Renal pelvis (tissue), 12 donors: Measurements from ENCODE around the gene SSBP4. TPM values are rescaled to one million over a fixed set of nuclear protein-coding genes. Genes with fewer than 3 reads are reported as not detected.
"Not testable (repeated sequence)": the region's sequence is repeated elsewhere in the genome, so short reads cannot be mapped to it uniquely, and the experiment has no call there.

Experiments used
- DNase-seq: peaks from one replicate; pipeline ENCODE4 v3.0.0-alpha.2; 2013
- long read RNA-seq, 16 experiments: transcript quantifications; one replicate each; lab custom pipeline, GENCODE V29; 2026
- polyA plus RNA-seq, 3 donors: library from polyadenylated mRNA; unstranded; fragments of 120-200 nt; gene quantifications; one replicate each; pipeline ENCODE4 v1.2.1, GENCODE V29; 2013; ENCODE audit not compliant: insufficient read length in 3 of 3

Gene SSBP4
- 100 to 1,000 TPM in 2 of 3 donors, 10 to 100 TPM in 1; 99.9 to 117 (median 117) TPM for polyA plus RNA-seq
- long read RNA-seq, donor 1, transcript SSBP4-202 (17 exons, 1,721 nt) = minor isoform, 6 of 33 reads
- long read RNA-seq, donor 1, transcript SSBP4-206 (3 exons, 793 nt) = major isoform, 12 of 33 reads
- long read RNA-seq, donor 1, partial matches to known transcripts = 11 of 33 reads
- long read RNA-seq, donor 1, other reads (novel, unspliced or antisense) = 0 of 33 reads
- long read RNA-seq, donor 2, transcript SSBP4-206 (3 exons, 793 nt) = major isoform, 17 of 269 reads
- long read RNA-seq, donor 2, transcript SSBP4-202 (17 exons, 1,721 nt) = minor isoform, 9 of 269 reads
- long read RNA-seq, donor 2, partial matches to known transcripts = 131 of 269 reads
- long read RNA-seq, donor 2, other reads (novel, unspliced or antisense) = 108 of 269 reads
- long read RNA-seq, donor 3, transcript SSBP4-206 (3 exons, 793 nt) = major isoform, 8 of 20 reads
- long read RNA-seq, donor 3, transcript SSBP4-202 (17 exons, 1,721 nt) = minor isoform, 6 of 20 reads
- long read RNA-seq, donor 3, partial matches to known transcripts = 6 of 20 reads
- long read RNA-seq, donor 3, other reads (novel, unspliced or antisense) = 0 of 20 reads
- long read RNA-seq, donor 4, transcript SSBP4-206 (3 exons, 793 nt) = major isoform, 14 of 57 reads
- long read RNA-seq, donor 4, transcript SSBP4-202 (17 exons, 1,721 nt) = minor isoform, 6 of 57 reads
- long read RNA-seq, donor 4, partial matches to known transcripts = 24 of 57 reads
- long read RNA-seq, donor 4, other reads (novel, unspliced or antisense) = 9 of 57 reads
- long read RNA-seq, donor 5, transcript SSBP4-202 (17 exons, 1,721 nt) = major isoform, 6 of 15 reads
- long read RNA-seq, donor 5, transcript SSBP4-206 (3 exons, 793 nt) = major isoform, 6 of 15 reads
- long read RNA-seq, donor 5, partial matches to known transcripts = 0 of 15 reads
- long read RNA-seq, donor 5, other reads (novel, unspliced or antisense) = 0 of 15 reads
- long read RNA-seq, donor 6, transcript SSBP4-202 (17 exons, 1,721 nt) = major isoform, 8 of 28 reads
- long read RNA-seq, donor 6, partial matches to known transcripts = 15 of 28 reads
- long read RNA-seq, donor 6, other reads (novel, unspliced or antisense) = 0 of 28 reads
- long read RNA-seq, donor 7, transcript SSBP4-202 (17 exons, 1,721 nt) = minor isoform, 8 of 39 reads
- long read RNA-seq, donor 7, transcript SSBP4-206 (3 exons, 793 nt) = major isoform, 9 of 39 reads
- long read RNA-seq, donor 7, partial matches to known transcripts = 16 of 39 reads
- long read RNA-seq, donor 7, other reads (novel, unspliced or antisense) = 0 of 39 reads
- long read RNA-seq, donor 8, partial matches to known transcripts = 0 of 8 reads
- long read RNA-seq, donor 8, other reads (novel, unspliced or antisense) = 0 of 8 reads
- long read RNA-seq, donor 9, transcript SSBP4-206 (3 exons, 793 nt) = major isoform, 16 of 37 reads
- long read RNA-seq, donor 9, transcript SSBP4-202 (17 exons, 1,721 nt) = minor isoform, 8 of 37 reads
- long read RNA-seq, donor 9, partial matches to known transcripts = 12 of 37 reads
- long read RNA-seq, donor 9, other reads (novel, unspliced or antisense) = 0 of 37 reads
- long read RNA-seq, donor 10, transcript SSBP4-202 (17 exons, 1,721 nt) = major isoform, 8 of 23 reads
- long read RNA-seq, donor 10, transcript SSBP4-206 (3 exons, 793 nt) = minor isoform, 7 of 23 reads
- long read RNA-seq, donor 10, partial matches to known transcripts = 5 of 23 reads
- long read RNA-seq, donor 10, other reads (novel, unspliced or antisense) = 0 of 23 reads
- long read RNA-seq, donor 11, transcript SSBP4-206 (3 exons, 793 nt) = minor isoform, 5 of 21 reads
- long read RNA-seq, donor 11, transcript SSBP4-202 (17 exons, 1,721 nt) = major isoform, 12 of 21 reads
- long read RNA-seq, donor 11, partial matches to known transcripts = 0 of 21 reads
- long read RNA-seq, donor 11, other reads (novel, unspliced or antisense) = 0 of 21 reads
- long read RNA-seq, donor 12, transcript SSBP4-206 (3 exons, 793 nt) = major isoform, 16 of 61 reads
- long read RNA-seq, donor 12, transcript SSBP4-202 (17 exons, 1,721 nt) = minor isoform, 15 of 61 reads
- long read RNA-seq, donor 12, partial matches to known transcripts = 21 of 61 reads
- long read RNA-seq, donor 12, other reads (novel, unspliced or antisense) = 7 of 61 reads
- long read RNA-seq, donor 13, transcript SSBP4-202 (17 exons, 1,721 nt) = major isoform, 5 of 36 reads
- long read RNA-seq, donor 13, partial matches to known transcripts = 24 of 36 reads
- long read RNA-seq, donor 13, other reads (novel, unspliced or antisense) = 0 of 36 reads
- long read RNA-seq, donor 14 = 0 reads
- long read RNA-seq, donor 15 = 0 reads
- long read RNA-seq, donor 16, transcript SSBP4-206 (3 exons, 793 nt) = major isoform, 20 of 37 reads
- long read RNA-seq, donor 16, transcript SSBP4-202 (17 exons, 1,721 nt) = minor isoform, 9 of 37 reads
- long read RNA-seq, donor 16, partial matches to known transcripts = 7 of 37 reads
- long read RNA-seq, donor 16, other reads (novel, unspliced or antisense) = 0 of 37 reads

DNA sequence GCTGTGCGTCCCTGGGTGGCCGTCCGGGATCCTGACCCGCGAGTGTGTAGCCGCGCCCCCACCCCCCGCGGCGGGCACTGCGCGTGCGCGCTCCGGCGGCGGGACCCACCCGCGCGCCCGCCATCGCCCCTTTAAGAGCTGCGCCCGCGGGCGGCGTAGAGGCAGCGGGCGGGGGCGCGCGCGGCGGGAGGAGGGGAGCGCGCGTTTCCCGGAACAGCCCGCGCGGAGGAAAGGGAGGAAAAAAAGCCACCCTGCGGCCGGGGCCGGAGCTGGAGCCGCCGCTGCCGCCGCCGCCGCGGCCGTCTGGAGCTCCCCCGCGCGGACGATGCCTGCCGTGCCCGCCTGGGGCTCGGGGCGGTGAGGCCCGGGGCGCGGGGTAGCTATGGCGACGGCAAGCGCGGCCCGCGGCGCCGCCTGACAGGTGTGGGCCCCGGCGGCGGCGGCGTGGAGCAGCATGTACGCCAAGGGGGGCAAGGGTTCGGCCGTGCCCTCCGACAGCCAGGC, at the start of gene SSBP4:
TSS of gene SSBP4 (plus strand) at position 204 of the 504 bp plus-strand sequence. CDS start at position 455, 251 bp downstream.
- no peak for DNase-seq

DNA sequence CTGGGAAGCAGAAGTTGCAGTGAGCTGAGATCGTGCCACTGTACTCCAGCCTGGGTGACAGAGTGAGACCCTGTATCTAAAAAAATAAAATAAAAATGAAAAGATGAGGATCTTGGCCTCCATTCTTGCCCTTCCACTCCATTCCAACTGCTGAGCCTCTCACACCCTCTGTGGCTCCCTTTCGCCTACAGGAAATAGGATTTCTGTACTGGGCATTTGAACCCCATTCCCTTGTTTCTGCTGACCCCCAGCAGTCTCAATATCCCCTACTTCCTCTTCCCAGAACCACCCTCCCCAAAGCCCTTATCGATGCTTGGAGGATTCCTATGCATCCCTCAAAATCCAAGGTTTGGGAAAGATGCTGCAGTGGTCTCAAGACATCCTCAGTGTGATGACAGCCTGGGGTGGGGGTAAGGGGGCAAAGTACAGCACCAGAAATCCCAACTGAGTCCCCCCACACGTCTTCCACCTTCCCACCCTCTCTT, 45.7 kb upstream of the SSBP4 start:
- no peak for DNase-seq

DNA sequence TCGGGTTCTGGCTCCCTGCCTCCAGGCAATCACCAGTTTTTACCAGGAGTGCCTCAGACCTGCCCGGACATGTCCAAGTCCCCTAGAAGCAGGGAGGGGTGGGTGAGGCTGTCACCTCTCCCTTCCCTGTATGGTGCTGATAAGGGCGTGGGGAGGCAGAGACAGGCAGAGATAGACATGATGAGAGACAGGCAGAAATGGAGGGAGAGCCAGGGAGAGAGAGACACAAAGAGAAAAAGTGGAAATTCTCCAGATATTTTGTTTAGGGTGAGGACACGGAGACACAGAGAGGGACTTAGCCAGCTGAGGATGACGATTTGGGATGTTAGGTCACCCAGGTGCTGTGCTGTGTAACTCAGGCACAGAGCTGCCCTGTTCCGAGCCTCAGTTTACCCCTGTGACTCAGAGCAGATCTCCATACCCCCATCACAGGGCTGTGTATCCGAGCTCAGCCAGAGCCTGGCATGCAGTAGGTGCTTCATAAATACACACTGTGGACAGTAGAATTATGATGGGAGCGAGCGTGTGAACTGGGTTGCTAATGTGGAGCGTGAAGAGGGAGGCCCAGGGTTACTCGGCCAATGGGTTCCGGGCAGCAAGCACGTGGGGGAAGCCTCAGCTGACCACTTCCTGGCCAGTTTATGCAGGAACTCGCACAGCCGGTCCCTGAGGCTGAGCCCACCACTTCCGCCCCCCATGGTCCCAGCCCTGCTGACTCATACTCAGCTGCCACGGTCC, 45.1 kb upstream of the SSBP4 start:
- peak; percentile 88 for DNase-seq

DNA sequence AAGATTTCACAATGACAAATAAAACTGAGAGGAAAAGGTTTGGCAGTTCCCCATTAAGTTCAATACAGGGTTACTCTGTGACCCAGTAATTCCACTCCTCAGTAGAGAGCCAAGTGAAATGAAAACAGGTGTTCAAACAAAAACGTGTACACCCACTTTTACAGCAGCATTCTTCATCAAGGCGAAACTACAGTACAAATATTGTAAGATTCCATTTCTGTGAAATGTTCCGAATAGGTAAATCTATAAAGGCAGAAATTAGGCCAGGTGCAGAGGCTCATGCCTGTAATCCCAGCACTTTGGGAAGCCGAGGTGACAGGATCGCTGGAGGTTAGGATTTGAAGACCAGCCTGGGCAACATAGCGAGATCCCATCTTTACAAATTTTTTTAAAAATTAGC, 42.2 kb upstream of the SSBP4 start:
- DNase-seq = no peak

DNA sequence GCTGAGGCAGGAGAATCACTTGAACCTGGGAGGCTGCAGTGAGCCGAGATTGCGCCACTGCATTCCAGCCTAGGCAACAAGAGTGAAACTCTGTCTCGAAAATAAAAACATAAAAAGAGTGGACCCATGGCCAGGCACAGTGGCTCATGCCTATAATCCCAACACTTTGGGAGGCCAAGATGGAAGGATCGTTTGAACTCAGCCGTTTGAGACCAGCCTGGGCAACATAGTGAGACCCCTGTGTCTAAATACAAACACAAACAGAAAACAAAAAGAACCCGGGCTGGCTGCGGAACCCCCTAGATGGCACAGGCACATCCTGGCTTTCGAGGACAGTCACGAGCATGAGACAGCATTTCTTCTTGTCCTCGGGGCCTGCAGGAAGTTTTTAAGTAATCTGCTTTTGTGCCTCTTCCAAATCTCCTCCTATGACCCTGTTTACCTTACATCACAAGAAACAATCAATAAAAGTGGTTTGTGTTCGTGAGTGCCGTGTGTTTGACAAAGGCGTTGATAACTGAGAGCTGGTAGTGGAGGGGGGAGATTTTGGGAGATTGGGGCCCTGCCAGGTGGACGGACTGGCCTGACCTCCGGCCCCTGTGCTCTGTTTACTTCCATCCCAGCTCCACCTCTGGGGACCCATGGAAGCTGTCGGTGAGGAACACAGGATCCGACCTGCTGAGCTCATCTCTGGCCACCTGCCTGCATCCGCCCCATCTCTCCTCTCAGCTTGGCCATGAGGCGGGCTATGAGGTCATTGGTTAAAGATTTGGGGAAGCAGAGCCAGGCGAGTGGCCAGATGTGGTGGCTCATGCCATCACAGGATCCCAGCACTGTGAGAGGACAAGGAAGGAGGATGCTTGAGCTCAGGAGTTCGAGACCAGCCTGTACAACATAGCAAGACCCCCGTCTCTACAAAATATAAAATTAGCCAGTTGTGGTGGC, 39.1 kb upstream of the SSBP4 start:
- no peak for DNase-seq

DNA sequence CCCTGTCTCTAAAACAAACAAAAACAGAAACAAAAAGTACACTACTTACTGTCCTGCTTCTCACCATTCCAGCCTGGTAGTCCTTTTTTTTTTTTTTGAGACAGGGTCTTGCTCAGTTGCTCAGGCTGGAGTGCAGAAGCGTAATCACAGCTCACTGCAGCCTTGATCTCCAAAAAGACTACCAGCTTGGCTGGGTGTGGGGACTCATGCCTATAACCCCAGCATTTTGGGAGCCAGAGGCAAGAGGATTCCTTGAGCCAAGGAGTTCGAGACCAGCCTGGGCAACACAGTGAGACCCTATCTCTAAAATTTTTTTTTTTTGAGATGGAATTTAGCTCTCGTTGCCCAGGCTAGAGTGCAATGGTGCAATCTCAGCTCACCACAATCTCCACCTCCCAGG, 38.4 kb upstream of the SSBP4 start:
- DNase-seq = no peak

DNA sequence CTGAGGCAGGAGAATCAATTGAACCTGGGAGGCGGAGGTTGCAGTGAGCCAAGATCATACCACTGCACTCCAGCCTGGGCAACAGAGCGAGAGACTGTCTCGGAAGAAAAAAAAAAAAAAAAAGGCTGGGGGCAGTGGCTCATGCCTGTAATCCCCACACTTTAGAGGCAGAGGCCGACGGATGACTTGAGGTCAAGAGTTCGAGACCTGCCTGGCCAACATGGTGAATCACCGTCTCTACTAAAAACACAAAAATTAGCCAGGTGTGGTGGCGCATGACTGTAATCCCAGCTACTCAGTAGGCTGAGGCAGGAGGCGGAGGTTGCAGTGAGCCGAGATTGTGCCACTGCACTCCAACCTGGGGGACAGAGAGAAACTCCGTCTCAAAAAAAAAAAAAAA, 35.6 kb upstream of the SSBP4 start:
- not testable (repeated sequence) for DNase-seq

DNA sequence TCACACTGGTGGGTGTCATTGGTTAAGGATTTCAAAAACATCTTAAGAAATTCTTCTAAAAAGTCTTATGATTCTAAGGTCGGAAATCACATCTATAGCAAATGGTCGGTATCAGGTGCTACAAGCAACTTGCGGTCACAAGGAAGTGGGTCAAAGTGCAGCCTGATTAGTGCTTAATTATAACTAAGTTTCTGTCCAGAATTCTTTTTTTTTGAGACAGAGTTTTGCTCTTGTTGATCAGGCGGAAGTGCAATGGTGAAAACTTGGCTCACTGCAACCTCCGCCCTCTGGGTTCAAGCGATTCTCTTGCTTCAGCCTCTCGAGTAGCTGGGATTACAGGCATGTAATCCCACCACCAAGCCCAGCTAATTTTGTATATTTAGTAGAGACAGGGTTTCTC, 34.4 kb upstream of the SSBP4 start:
- no peak for DNase-seq

DNA sequence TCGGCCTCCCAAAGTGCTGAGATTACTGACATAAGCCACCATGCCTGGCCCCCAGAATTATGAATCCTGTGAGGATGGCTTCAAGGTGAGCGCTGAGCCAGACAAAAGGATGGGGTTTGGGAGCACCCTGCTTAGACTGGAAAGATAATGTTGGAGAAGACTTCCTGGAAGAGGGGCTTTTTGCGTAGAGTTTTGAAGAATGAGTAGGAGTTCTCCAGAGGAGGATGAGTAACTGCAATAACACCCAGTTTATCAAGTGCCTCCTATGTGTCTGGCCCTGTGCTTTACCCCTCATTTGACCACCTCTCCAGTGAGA, 33.9 kb upstream of the SSBP4 start:
- DNase-seq = no peak

DNA sequence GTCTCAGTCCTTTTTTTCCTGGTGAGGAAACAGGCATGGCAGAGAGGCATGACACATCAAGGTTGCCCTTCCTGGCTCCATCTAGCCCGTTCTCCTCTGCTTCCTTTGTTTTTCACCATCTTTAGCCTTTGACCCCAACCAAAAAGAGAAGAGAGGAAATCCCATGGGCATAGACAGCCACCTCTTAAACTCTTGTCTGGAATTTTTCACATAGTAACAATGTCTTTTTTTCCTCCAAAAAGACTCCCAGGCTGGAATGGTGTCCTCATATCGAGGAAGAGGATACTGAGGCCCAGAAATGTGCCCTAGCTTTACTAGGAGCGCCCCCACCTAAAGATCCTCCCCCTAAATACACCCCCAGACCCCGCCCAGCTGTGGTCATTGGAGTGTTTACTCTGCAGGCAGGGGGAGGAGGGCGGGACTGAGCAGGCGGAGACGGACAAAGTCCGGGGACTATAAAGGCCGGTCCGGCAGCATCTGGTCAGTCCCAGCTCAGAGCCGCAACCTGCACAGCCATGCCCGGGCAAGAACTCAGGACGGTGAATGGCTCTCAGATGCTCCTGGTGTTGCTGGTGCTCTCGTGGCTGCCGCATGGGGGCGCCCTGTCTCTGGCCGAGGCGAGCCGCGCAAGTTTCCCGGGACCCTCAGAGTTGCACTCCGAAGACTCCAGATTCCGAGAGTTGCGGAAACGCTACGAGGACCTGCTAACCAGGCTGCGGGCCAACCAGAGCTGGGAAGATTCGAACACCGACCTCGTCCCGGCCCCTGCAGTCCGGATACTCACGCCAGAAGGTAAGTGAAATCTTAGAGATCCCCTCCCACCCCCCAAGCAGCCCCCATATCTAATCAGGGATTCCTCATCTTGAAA, 33.3 kb upstream of the SSBP4 start, which contains the start of gene GDF15:
TSS of gene GDF15 (plus strand) at position 484 of the 868 bp plus-strand sequence. CDS start at position 516, 32 bp downstream.
- no peak for DNase-seq

DNA sequence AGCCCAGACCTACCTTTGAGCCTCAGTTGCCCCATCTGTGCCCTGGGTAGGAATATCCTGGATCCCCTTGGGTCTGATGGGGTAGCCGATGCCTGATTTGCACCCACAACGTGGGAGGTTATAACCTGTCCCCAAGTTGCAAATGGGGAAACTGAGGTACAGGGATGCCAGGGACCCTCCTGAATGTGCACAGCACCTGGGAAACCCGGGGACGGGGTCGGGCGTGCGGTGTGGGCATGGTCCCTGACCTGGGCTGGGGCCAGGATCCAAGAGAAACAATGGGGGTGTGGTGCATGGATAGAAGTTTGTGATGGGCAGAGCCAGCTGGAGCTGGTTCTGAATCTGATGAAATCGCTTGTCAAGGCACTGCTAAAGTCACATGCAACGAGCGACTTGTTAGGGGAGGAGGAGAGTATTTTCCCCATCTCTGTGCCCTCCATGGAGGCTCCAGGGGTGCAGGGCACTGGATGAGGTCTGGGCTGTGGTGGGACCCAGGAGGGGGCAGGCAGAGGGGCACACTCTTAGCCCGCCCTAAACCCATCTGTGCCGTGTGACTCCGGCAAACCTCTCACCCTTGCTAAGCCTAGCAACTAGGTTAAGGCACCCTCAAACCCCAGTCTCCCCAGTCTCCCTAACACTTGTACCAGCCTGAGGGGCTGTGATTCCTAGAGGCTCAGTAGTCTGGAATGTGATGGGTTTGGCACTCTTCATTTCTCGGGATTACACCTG, 32.5 kb upstream of the SSBP4 start:
- no peak for DNase-seq

DNA sequence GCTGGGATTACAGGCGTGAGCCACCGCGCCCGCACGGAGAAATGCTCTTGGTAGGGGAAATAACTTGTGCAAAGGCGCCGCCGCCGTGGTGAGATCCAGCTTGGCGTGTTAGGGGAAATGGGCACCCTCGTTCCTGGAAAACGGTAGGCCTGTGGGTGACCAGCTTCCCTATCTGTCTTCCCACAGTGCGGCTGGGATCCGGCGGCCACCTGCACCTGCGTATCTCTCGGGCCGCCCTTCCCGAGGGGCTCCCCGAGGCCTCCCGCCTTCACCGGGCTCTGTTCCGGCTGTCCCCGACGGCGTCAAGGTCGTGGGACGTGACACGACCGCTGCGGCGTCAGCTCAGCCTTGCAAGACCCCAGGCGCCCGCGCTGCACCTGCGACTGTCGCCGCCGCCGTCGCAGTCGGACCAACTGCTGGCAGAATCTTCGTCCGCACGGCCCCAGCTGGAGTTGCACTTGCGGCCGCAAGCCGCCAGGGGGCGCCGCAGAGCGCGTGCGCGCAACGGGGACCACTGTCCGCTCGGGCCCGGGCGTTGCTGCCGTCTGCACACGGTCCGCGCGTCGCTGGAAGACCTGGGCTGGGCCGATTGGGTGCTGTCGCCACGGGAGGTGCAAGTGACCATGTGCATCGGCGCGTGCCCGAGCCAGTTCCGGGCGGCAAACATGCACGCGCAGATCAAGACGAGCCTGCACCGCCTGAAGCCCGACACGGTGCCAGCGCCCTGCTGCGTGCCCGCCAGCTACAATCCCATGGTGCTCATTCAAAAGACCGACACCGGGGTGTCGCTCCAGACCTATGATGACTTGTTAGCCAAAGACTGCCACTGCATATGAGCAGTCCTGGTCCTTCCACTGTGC, 30.9 kb upstream of the SSBP4 start:
- peak; percentile 85 for DNase-seq

DNA sequence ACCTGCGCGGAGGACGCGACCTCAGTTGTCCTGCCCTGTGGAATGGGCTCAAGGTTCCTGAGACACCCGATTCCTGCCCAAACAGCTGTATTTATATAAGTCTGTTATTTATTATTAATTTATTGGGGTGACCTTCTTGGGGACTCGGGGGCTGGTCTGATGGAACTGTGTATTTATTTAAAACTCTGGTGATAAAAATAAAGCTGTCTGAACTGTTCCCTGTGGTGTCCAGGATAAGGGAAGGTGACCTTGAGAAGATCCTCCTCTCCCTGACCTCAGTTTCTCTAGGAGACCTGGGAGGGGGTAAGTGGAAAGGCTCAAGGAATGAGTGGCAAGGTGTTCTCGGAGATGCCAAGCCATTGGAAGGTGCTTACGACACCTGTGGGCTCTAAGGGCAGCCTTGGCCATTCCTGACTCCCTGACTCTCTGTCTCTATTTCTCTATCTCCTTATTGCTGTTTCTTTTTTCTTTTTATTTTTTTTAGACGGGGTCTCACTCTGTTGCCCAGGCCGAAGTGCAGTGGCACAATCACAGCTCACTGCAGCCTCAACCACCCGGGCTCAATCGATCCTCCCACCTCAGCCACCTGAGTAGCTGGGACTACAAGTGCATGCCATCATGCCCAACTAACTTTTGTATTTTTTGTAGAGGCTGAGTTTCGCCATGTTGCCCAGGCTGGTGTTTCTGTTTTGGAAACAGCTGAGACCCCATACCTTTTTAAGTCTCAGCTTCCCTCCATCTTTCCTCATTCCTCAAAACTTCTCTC, 30.1 kb upstream of the SSBP4 start:
- DNase-seq = no peak
